CD4-positive, alpha-beta T cell treated with Interleukin-15 for 4 hours (primary cell): ENCODE measurements around the gene SLC4A2.

Experiments used
- DNase-seq: peaks from one replicate; pipeline ENCODE4 v3.0.0-alpha.2; 2020; ENCODE audit warnings: low spot score

Gene SLC4A2

DNA sequence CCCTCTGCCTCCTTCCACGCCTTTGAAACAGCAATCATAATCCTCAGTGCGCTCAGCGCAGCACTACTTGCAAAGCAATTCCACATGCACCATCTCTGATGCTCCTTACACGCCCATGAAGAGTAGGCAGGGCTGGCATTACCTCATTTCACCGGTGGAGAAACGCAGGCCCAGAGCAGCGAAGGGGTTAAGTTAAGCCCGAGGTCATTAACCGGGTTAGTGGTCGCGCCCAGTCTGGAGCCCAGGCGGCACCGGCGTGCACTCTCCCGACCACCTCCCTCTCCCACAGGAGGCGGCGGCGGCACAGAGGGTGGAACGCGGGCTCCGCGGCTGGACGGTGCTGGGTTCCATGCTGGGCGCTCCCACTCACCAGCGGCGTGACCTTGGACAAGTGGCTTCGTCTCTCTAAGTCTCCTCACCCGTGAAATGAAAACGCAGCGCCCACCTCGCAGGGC is 20.7 kb downstream of the SLC4A2 start:
- no peak for DNase-seq

DNA sequence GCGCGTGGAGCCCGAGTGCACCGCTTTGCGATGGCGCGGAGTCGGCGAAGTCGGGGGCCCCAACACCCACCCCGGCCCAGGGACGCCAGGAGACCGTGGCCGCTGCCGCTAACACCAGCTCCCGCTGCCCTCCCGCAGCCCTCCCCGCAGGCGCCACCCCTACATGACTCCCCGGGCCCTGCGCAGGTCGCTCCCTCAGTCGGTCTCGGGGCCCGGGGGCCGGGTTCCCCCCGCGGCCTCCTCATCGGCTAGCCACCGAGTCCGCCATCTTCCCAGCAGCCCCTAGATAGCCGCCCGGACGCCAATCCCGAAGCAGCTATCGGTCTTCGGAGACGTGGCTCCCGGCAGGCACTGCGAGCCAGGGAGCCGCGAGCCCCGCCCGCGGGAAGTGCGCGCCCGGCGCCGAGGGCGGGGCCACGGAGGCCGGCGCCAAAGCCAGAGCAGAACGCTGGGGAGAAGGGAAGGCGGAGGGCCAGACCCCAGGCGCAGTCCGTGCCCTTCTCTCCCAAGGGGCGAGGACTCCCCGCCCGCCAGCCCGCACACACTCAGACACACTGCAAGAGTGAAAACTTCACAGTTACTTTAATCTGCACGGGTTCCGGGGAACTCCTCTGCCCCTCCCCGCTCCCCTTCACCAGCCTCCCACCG is 21.3 kb downstream of the SLC4A2 start, which contains the start of gene FASTK:
Gene FASTK, minus strand, starts transcription at position 288 of the 648 bp plus-strand sequence. Its CDS starts 43 bp downstream, at position 245.
- DNase-seq = peak; percentile 87

DNA sequence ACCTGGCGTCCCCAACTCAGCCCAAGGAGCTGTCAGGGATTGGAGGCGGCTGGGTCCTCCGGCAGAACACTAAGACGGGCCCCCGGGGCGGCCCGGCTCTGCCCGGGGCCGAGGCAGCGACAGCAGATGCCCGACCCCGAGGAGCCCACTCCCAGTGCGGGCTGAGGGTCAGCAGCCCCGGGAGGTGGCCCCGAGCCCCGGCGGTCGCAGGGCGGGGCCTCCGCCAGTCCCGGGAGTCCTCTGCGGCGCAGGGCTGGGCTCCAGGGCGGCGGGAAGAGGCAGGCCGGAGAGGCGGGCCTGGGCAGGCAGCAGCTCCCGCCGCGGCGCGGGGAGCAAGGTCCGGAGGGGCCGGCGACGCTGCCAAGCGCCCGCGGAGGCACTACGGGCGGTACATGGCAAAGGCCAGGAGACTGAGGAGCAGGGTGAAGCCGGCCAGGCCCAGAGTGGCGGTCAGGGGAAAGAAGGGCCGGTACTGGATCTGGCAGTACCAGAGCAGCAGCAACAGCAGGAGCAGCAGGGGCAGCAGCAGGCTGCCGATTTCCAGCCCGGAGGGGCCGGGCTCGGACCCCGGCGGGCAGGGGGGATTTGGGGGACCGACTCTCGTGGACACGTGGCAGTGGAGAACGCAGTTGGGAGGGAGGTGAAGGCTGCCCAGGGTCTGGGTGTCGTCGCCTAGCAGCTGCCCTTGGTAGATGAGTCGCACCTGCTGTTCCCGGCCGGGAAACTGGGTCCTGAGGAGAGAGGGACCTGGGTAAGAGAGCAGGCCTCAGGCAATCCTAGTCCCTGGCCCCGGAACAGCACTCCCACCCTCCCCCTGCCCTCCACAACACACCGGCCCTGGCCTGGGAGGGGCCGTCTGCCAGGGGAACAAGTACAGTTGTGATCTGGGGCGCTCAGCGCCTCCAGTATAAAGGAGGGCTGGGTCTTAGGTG is 22.0 kb downstream of the SLC4A2 start:
- DNase-seq = no peak

DNA sequence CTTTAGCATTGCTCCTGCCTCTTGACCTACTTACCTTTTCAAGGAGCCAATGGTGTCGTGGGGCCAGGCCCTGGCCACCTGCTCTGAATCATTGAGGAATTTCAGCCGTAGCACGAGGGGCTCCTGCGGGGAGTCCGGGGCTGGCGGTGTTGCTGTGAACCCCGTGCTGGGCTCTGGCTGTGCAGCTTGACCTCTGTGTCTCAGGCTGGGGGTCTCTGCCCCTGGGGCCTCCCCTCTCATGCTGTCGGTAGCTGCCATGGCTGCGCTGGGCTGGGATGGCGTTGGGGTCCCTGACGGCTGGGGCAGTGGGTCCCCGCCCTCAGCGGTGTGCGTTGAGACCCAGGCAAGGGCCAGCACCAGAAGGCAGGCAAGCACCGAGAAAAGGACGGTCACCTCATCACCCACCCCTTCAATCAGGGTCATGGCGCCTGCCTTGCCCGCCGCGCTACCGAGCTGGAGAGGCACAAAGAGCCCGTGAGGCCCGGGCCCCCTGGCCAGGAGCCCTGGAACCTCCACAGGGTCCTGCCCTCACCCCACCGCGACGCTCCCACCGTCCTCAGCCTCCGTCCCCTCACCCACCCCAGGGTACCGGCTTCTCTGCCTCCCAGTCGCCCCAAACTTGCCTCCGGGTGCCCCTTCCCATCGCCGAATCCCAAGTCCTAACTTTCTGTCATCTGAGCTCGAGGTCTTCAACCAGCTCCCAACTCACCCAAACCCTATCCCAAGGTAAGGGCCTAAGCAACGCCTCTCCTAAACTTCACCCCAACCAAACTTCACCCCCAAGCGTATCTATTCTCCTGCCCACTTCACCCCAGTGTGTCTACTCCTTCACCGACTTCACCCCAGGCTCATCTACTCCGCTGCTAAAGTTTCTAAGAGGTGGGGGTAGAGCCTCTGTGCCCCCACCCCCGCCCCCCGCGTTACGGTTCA is 23.0 kb downstream of the SLC4A2 start:
- no peak for DNase-seq

DNA sequence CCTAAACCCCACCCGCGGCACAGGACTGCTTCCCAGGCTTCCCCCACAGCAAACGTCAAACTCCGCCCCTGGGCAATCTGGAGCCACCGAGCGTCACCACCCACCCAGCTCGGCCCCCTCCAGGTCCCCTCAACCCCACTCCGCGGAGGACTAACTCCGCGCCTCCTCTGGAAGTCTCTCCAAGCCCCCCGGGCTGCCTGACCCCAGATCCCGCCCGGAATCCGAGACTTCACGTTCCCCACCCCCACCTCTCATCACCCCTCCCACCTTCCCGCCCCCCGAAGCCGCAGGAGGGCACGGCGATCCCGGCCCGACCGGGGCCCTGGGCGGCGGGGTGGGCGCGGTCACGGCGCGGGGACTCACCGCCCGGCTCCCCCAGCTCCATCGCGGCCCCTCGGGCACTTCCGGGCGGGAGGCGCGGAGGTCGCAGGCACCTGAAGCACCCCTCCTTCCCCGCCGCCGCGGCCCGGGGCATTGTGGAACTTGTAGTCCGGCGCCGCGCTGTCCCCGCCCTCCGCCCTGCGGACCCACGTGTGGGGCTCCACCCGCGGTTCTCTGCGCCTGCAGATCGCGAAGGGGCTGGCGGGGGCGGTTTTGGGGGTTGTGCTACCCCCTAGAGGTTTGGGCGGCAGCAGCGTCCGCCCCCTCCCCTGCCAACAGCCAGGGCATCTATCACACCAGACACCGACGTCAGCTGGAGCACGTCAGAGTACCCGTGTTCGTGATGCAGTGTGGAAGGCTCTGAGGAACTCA is 23.9 kb downstream of the SLC4A2 start, which contains the start of gene TMUB1:
Gene TMUB1, minus strand, starts transcription at position 423 of the 753 bp plus-strand sequence. CDS start 930 bp downstream, outside the sequence.
- DNase-seq = peak; percentile 84

DNA sequence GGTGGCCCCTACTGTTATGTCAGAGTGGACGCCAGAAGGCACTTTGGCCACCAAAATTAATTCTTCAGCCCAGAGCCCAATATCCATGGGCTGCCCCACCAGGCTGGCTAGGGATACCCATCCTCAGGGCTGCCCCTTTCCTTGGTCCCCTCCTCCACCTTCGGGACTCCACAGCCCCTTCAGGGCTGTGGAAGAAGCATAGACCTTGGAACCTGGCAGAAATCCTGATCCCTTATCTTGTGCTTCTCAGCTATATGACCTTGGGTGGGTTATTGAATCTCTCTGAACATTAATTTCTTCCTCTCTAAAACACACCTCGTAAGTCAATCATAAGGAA is 24.4 kb downstream of the SLC4A2 start:
- DNase-seq = no peak

DNA sequence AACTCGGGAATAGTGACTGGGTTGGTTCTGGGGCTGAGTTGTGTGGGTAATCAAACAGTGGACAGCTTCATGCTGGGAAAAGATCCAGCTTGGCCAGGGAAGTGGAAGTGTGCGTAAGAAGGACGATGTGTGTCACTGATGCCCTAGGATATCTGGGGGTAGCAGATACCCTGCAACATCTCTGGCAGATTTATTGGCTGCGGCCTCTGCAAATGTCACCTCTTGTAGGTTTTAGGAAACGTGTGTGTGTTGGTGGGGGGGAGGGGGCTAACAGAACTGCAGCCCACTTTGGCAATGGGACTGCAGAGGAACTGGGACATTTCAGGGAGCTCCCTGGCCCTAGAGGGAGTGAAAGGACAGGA is 25.9 kb downstream of the SLC4A2 start:
- DNase-seq = no peak

DNA sequence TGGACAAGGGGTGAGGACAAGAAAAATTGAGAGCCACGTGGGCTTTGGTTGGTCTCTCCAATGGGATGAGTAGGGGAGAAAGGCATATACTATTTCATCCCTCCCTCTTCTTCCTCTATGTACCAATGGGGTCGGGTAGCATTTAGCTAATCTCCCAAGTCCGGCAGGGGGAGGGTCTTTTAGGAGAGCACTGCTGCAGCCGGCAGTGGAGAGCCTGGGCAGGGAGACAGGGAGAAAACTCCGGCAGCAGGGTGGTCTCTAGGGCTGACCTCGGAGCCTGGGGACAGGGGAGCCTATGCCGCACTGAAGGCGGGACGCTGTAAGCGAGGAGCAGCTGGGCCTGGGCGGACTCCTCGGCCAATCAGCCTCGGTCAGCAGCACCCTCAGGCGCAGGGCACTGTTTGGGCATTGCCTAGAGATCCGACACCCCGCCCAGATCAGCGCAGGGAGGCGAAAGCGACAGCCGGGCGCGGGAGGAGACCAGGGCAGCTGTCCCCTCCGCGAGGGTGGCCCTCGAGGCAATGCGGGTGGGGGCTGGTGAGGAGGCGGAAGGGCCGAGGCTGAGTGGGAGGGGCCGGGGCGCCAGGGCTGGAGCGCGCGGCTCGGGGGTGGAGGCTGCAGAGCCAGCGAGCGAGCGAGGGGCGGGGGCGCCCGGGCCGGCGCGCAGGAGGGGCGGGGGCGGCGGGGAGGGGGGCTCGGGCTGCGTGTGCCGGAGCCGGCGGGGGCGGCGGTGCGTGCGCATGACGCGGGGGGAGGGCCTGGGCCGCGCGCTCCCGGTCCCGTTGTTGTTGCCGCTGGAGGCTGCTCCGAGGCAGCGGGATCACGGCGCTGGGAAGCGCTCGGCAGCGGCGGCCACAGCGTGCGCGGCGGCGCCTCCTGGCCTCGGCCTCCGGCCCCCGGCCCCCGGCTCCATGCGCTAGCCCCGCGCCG is 26.6 kb downstream of the SLC4A2 start, which contains the start of gene AGAP3:
Gene AGAP3, plus strand, starts transcription at position 785 of the 930 bp plus-strand sequence. CDS start 267 bp downstream, outside the sequence.
- peak; percentile 36 for DNase-seq

DNA sequence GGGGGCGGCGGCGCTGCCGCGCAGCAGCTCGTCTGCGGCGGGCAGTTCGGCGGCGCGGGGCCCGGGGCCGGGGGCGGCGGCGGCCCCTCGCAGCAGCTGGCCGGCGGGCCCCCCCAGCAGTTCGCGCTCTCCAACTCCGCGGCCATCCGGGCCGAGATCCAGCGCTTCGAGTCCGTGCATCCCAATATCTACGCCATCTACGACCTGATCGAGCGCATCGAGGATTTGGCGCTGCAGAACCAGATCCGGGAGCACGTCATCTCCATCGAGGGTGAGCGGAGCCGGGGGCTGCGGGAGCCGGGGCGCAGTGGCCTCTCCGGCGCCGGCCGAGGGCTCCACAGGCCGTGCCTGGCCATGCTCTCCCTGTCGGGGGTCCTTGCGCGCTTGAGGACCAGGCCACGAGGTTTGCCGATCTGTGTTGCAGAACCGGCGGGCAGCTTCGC is 27.4 kb downstream of the SLC4A2 start:
- DNase-seq = no peak

DNA sequence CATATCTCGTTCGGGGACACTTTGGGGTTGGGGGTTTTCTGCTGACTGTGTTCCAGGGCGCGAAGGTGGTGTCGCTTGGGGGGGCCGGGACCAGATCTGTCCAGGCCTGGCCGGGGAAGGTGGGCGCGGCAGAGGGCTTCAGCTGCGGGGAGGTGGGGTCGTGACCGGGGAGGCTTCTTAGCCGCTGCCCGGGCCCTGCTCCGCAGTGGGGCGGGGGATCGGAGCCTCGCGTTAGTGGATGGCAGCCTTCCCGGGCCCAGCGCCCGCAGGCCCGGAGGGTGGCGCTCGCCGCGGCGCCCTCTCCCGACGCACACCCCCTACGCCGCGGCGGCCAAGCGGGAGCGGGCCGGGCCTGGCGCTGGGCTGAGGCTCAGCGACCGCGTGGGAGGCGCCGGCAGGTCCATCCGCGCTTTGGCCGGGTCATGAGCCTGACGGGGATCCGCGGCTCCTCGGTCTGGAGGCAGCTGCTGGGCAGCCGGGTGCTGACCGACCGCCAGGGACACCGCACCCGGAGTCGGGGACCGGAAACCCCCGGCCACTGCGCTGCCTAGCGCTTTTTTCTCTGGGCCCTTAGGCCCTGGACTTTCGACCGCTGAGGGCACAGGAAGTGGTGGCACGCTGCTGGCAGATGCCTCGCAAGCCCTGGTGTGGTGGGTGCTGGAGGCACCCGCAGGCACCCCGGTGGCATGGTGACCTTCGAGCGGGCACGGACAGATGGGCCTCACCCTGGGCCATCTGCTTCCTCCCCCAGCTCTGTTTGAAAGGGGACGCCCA is 28.0 kb downstream of the SLC4A2 start:
- DNase-seq = peak; percentile 21

DNA sequence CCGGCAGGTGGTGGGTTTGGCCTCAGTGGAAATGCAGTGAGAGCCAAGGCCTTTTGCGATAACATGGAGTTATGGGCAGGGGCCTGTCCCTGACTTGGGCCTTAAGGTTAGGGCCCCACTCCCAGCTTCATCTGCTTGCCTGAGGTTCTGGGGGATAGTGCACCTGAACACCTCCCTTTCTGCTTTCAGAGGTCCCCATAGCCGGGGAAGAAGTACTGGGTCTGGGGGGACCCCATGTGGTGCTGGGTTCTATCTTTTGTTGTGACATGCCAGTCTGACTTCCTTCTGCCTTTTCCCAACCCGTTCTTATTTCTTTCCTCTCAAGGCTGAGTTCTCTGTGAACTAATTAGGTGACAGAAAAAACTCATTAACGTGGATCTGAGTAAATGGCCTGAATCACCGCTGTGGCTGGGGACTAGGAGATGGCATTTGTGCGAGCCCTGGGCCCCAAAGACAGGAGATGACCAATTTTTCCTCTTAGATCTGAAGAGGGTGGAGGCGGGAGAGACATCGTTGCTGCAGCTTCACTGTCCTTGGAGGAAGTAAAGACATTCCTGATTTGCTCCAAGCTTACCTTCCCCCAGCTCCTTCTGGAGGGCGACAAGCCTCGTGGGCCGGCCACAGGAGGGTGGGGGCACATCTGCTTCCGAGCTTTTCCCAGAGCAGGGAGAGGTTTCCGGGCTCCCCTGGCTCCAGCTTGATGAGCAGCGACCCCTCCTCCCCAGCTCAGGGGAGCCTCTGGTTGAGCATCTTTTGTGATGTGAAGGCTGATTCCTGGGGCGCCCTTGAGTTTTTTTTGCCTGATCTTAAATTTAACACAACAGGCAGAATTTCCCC is 28.8 kb downstream of the SLC4A2 start:
- no peak for DNase-seq

DNA sequence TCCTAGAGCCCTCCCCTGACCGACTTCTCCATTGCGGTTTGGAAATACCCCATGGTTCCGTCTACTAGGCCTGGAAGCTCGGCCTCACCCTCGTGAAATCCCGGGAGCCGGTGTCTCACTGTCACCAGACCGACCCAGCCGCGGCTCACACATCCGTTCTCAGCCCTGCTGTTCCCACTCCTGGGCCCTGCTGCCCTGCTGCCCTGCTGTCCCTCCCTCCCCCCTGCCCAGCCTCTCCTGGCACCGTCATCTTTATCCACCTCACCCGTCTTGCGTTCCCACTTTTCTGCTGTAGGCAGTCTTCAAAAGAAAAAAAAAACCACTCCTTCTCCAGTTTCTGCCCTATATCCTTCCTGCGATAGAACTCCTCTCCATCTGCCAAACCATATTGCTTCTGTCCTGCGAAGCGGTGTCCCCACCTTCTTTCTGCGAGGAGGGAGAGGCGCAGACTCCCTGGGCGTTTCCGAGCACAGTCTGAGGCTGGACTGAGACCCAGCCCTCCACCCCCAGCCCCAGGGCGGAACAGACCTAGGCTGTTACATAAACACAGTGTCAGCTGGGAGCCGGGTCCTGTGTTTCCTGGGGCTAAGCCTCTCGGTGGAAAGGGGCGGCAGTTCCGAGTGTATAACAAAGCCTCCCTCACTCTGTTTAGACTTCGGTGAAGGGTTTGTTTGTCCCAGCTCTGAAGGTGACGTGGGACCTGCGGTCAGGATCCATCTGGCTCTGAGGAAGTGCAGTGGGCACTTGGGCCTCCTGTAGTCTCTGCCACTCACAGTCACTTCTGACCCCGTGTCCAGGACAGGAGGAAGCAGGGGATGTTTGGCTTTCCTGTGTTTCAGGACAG is 29.7 kb downstream of the SLC4A2 start:
- DNase-seq = no peak

DNA sequence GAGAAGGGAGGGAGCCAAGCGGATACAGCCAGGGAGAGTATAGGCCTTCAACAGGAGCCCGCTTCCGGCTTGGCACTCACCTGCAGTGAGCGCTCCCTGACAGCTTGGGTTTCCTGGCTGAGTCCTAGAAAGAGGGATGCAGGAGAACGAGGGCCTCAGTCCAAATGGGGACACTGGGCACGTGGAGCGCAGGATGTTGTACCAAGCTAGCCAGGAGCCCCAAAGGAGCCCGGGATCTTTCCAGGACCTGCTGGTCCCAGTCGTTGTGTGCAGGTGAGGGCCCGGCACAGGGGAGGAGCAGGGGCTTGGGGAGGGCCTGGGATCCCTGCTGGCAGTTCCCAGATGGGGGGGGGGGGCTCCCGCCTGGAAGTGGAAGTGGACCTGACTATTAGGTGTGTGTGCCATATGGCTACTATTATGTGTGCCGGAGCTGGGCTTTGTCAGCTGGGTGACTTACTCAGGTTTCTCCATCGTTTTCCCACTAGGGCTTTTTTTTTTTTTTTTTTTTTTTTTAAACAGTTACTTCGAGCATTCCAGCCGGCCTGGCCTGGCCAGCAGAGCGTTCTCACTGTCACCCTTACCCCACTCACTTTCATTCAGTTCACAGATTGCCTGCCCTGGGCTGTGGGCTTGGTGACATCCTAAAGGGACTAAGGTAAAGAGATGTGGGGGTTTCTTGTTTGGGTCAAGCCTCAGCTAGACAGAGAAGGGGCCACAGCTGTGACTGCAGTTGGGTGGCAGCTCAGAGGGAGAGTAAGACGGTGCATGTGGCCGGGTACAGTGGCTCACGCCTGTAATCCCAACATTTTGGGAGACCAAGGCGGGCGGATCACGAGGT is 30.7 kb downstream of the SLC4A2 start:
- no peak for DNase-seq

DNA sequence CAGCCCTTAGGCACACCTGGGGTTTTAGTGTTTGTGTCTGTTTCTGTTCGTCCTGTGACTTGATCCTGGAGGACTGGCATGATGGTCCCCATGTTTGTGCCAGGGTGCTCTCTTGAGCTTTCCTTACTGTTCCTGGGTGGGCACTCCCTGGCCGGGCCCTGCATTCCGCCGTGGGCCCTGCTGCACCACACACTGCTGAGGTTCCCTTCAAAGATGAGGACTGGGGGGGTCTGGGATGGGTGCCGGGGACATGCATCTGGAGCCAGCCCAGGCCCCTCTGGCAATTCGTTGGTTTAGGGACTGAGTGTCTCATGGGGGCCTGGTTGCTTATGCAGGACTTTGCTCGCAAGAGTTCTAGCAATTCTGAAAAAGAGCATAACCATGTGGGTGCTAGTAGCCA is 31.6 kb downstream of the SLC4A2 start:
- DNase-seq = no peak

DNA sequence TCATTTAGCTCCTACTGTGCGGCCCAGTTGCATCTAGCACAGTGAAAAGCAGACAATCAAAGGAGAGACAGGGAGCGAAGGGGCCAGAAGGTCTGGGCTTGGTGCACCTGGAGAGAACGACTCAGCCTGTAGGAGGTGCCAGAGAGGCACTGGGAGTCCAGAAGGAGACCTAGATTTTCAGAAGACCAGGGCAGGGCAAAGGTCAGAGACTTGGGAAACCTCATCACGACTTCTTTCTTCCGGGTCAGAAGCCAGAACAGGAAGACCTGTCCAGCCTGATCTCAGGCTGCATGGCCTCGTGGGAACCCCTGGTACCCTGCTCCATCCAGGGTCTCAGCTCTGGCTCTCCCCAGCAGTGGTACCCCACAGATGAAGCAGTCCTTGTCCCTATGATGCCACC is 32.0 kb downstream of the SLC4A2 start:
- DNase-seq = no peak

DNA sequence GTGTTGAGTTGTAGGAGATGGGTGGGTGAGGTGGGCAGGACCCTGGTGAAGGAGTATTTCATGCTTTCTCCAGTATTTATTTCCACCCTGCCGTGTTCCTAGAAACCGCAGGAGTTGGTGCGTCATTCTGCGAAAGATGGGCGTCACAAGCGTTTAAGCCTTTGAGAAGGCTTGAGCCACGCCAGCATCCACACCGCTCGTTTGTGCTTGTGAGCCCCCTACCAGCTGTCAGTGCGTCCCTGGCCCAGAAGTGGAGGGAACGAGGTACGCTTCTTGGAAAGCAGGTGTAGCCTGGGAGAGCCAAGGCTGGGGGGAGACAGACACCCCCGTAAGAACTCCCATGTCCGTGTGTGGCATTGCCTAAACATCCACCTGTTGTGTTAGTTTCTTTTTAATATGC is 32.6 kb downstream of the SLC4A2 start:
- no peak for DNase-seq
